Cardiac septum (tissue), 1 donor: ENCODE data around the gene TMEM53. TPM values are rescaled to one million over a fixed set of nuclear protein-coding genes. Genes with fewer than 3 reads are reported as not detected.

Experiments used
- DNase-seq: peaks from one replicate; pipeline ENCODE4 v3.0.0-alpha.2; 2020; ENCODE audit warnings: low spot score
- intact Hi-C: fragments of 100-400 bp; cut with DNase I; formaldehyde crosslinking; loops from one replicate; pipeline ENCODE4 v1.14.0; 2022
- total RNA-seq: library from RNA; stranded (reverse); fragmentation: NEBNext Ultra II Directional; extraction: Animal tissue kit (Norgen Biotek cat#: 25700); gene quantifications from one replicate; pipeline ENCODE4 v1.2.1, GENCODE V29; 2021
- donor health status: DM: no; HTN: no; CAD: no.

Gene TMEM53
- total RNA-seq, 1 donor from 2014 or later = 9.8 TPM

- intact Hi-C loops = loop anchor here (1.0 to 10.0 kb wide), 3 partner anchors 43 to 435 kb away; partner anchors contain the start of gene RNF220
- peak; percentile 89 for DNase-seq
These were observed 21.7 kb downstream of the TMEM53 start for GRCh38 chr1:44652445-44653106.

GRCh38 chr1:44651069-44651468 lies 23.2 kb downstream of the TMEM53 start:
- intact Hi-C loops = loop anchor here (5.0 to 10.0 kb wide), 2 partner anchors 246 to 434 kb away; partner anchors contain the start of gene RNF220
- no peak for DNase-seq

GRCh38 chr1:44650159-44650831 lies 24.0 kb downstream of the TMEM53 start:
- intact Hi-C loops = loop anchor here (5.0 to 10.0 kb wide), 2 partner anchors 245 to 433 kb away; partner anchors contain the start of gene RNF220

GRCh38 chr1:44649788-44650158 lies 24.5 kb downstream of the TMEM53 start:
- intact Hi-C loops = loop anchor here (5.0 to 10.0 kb wide), 3 partner anchors 245 to 432 kb away; partner anchors contain the start of gene RNF220
- no peak for DNase-seq

More at GRCh38 chr1:44650159-44650831, 24.0 kb downstream of the TMEM53 start:
- no peak for DNase-seq

GRCh38 chr1:44648529-44649250 lies 25.6 kb downstream of the TMEM53 start:
- intact Hi-C loops = loop anchor here (5.0 kb wide), 1 partner anchor 271 kb away; no protein-coding TSS in a partner anchor
- DNase-seq = no peak

- intact Hi-C loops = loop anchor here (5.0 kb wide), 1 partner anchor 271 kb away; no protein-coding TSS in a partner anchor
- DNase-seq = no peak
These were observed 26.4 kb downstream of the TMEM53 start for GRCh38 chr1:44647896-44648295.

GRCh38 chr1:44646261-44647110 lies 27.8 kb downstream of the TMEM53 start:
- no peak for DNase-seq
- intact Hi-C loops = loop anchor here (5.0 kb wide), 1 partner anchor 269 kb away; no protein-coding TSS in a partner anchor

GRCh38 chr1:44645476-44646244 lies 28.6 kb downstream of the TMEM53 start:
- intact Hi-C loops = loop anchor here (5.0 kb wide), 1 partner anchor 268 kb away; no protein-coding TSS in a partner anchor
- DNase-seq = no peak

GRCh38 chr1:44644806-44645205 lies 29.5 kb downstream of the TMEM53 start:
- intact Hi-C loops = loop anchor here (5.0 kb wide), 1 partner anchor 268 kb away; no protein-coding TSS in a partner anchor
- DNase-seq = no peak

- DNase-seq = no peak
- intact Hi-C loops = no loop called here
These were observed 30.5 kb downstream of the TMEM53 start for GRCh38 chr1:44643721-44644334.

GRCh38 chr1:44642925-44643324 lies 31.4 kb downstream of the TMEM53 start:
- DNase-seq = no peak
- intact Hi-C loops = no loop called here

GRCh38 chr1:44642255-44642654 lies 32.0 kb downstream of the TMEM53 start:
- no peak for DNase-seq
- intact Hi-C loops = no loop called here

- DNase-seq = no peak
- intact Hi-C loops = no loop called here
These were observed 32.9 kb downstream of the TMEM53 start for GRCh38 chr1:44641126-44642102.

- intact Hi-C loops = no loop called here
- DNase-seq = no peak
These were observed 34.0 kb downstream of the TMEM53 start for GRCh38 chr1:44640200-44640853.

GRCh38 chr1:44637702-44638411 lies 36.4 kb downstream of the TMEM53 start:
- intact Hi-C loops = no loop called here
- no peak for DNase-seq
